ENCODE results near the gene SH3GL1. TPM values are rescaled to one million over a fixed set of nuclear protein-coding genes. Genes with fewer than 3 reads are reported as not detected.

SH3GL1 gene
- polyA plus RNA-seq, 1 of the 3 experiments (the other 2 are of a cell fraction): 82.8 TPM

DNA sequence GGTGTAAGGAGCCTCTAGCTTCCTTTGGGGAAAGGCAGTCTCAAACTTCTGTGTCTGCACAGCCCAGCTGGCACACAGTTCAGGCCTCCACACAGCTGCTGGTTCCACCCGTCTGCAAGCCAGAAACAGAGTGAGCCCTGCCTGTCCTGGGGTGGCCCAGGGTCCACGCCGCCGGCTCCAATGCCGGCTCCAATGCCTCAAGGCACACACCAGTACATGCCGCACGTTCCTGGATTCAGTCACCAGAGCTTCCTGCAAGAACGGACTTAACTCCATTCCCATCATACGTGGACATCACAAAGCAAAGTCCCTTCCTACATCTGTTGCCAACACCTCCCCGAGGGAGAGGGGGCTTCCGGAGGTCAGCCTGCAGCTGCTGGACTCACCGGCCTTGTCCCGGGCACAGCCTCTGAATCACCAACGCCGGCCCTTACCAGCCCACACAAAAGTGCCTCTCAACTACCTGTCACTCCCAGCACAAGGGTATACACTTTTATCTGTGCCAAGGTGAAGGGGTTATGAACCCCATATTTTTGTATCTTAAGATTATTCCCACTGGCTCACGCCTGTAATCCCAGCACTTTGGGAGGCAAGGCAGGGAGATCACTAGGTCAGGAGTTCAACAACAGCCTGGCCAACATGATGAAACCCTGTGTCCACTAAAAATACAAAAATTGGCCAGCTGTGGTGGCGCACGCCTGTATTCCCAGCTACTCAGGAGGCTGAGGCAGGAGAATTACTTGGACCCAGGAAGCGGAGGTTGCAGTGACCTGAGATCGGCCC lies 8.5 kb downstream of the SH3GL1 start:
- 74% methylated on average over 20 of the region's 20 CpGs for WGBS (ENCODE audit: low lambda C conversion rate)
- Histone ChIP-seq H2AFZ (ENCODE audit: low read depth) (no peak overlapping the region), H3K27ac (ENCODE audit: low read depth in 2 of 2, low read length in 1 of 2) (no peak overlapping the region; a peak in 1 of 4 replicates), H4K20me1 (ENCODE audit: insufficient read depth) (peaks cover 93% of the 10 kb centered on the region), H3K9me2 (no peaks in the 10 kb centered on the region), H3K4me1 (ENCODE audit: control insufficient read depth in 1 of 2, insufficient read depth in 2 of 2, low read depth in 1 of 2, low read length in 1 of 2) (peaks cover 0 to 20% of the 10 kb centered on the region in 2 experiments; a peak in 1 of 4 replicates), H3K9me3 (no peaks in the 10 kb centered on the region), H3K4me3 (ENCODE audit: low read depth in 2 of 2, low read length in 1 of 2) (no peak overlapping the region), H3K4me2 (no peak overlapping the region), H3K27me3 (ENCODE audit: insufficient read depth) (no peaks in the 10 kb centered on the region), H3K9ac (no peak overlapping the region), H3F3A (replicated peaks; ENCODE audit: insufficient read depth) (no peaks in the 10 kb centered on the region), H3K36me3 (replicated peaks in 1 of 2; ENCODE audit: control insufficient read depth in 1 of 2, insufficient read depth in 2 of 2, low read length in 1 of 2) (peaks cover 9 to 16% of the 10 kb centered on the region in 2 experiments), H3K79me2 (ENCODE audit: insufficient read depth) (peaks cover 97% of the 10 kb centered on the region)
- TF ChIP-seq TCF12 (IDR thresholded peaks at IDR 0.05): no peak
- TF ChIP-seq, protein P1, sequence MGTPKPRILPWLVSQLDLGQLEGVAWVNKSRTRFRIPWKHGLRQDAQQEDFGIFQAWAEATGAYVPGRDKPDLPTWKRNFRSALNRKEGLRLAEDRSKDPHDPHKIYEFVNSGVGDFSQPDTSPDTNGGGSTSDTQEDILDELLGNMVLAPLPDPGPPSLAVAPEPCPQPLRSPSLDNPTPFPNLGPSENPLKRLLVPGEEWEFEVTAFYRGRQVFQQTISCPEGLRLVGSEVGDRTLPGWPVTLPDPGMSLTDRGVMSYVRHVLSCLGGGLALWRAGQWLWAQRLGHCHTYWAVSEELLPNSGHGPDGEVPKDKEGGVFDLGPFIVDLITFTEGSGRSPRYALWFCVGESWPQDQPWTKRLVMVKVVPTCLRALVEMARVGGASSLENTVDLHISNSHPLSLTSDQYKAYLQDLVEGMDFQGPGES (IDR thresholded peaks at IDR 0.05; ENCODE audit: low read depth, low read length): no peak
- TF ChIP-seq, protein P2, sequence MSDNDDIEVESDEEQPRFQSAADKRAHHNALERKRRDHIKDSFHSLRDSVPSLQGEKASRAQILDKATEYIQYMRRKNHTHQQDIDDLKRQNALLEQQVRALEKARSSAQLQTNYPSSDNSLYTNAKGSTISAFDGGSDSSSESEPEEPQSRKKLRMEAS (IDR thresholded peaks at IDR 0.05; ENCODE audit: low read depth): no peak
- TF ChIP-seq, protein P3, sequence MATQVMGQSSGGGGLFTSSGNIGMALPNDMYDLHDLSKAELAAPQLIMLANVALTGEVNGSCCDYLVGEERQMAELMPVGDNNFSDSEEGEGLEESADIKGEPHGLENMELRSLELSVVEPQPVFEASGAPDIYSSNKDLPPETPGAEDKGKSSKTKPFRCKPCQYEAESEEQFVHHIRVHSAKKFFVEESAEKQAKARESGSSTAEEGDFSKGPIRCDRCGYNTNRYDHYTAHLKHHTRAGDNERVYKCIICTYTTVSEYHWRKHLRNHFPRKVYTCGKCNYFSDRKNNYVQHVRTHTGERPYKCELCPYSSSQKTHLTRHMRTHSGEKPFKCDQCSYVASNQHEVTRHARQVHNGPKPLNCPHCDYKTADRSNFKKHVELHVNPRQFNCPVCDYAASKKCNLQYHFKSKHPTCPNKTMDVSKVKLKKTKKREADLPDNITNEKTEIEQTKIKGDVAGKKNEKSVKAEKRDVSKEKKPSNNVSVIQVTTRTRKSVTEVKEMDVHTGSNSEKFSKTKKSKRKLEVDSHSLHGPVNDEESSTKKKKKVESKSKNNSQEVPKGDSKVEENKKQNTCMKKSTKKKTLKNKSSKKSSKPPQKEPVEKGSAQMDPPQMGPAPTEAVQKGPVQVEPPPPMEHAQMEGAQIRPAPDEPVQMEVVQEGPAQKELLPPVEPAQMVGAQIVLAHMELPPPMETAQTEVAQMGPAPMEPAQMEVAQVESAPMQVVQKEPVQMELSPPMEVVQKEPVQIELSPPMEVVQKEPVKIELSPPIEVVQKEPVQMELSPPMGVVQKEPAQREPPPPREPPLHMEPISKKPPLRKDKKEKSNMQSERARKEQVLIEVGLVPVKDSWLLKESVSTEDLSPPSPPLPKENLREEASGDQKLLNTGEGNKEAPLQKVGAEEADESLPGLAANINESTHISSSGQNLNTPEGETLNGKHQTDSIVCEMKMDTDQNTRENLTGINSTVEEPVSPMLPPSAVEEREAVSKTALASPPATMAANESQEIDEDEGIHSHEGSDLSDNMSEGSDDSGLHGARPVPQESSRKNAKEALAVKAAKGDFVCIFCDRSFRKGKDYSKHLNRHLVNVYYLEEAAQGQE (IDR thresholded peaks at IDR 0.05; ENCODE audit: low read depth, low read length): no peak
- TF ChIP-seq, protein P4, sequence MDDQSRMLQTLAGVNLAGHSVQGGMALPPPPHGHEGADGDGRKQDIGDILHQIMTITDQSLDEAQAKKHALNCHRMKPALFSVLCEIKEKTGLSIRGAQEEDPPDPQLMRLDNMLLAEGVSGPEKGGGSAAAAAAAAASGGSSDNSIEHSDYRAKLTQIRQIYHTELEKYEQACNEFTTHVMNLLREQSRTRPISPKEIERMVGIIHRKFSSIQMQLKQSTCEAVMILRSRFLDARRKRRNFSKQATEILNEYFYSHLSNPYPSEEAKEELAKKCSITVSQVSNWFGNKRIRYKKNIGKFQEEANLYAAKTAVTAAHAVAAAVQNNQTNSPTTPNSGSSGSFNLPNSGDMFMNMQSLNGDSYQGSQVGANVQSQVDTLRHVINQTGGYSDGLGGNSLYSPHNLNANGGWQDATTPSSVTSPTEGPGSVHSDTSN (IDR thresholded peaks at IDR 0.05): no peak
- TF ChIP-seq POLR2AphosphoS5 (IDR thresholded peaks at IDR 0.05; ENCODE audit: low read depth, low read length): no peak
- TF ChIP-seq GATA2 (CRISPR knock-in tag; IDR thresholded peaks at IDR 0.05): no peak
- TF ChIP-seq NFIC (IDR thresholded peaks at IDR 0.05; ENCODE audit: borderline replicate concordance): no peak
- TF ChIP-seq RCOR1 (IDR thresholded peaks at IDR 0.05; ENCODE audit: low read length): no peak
- no peak for TF ChIP-seq NRF1 (IDR thresholded peaks at IDR 0.05; ENCODE audit: low read depth, low read length)
- TF ChIP-seq, protein P5, sequence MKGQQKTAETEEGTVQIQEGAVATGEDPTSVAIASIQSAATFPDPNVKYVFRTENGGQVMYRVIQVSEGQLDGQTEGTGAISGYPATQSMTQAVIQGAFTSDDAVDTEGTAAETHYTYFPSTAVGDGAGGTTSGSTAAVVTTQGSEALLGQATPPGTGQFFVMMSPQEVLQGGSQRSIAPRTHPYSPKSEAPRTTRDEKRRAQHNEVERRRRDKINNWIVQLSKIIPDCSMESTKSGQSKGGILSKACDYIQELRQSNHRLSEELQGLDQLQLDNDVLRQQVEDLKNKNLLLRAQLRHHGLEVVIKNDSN (IDR thresholded peaks at IDR 0.05; ENCODE audit: borderline replicate concordance, low read depth): no peak
- TF ChIP-seq, protein P6, sequence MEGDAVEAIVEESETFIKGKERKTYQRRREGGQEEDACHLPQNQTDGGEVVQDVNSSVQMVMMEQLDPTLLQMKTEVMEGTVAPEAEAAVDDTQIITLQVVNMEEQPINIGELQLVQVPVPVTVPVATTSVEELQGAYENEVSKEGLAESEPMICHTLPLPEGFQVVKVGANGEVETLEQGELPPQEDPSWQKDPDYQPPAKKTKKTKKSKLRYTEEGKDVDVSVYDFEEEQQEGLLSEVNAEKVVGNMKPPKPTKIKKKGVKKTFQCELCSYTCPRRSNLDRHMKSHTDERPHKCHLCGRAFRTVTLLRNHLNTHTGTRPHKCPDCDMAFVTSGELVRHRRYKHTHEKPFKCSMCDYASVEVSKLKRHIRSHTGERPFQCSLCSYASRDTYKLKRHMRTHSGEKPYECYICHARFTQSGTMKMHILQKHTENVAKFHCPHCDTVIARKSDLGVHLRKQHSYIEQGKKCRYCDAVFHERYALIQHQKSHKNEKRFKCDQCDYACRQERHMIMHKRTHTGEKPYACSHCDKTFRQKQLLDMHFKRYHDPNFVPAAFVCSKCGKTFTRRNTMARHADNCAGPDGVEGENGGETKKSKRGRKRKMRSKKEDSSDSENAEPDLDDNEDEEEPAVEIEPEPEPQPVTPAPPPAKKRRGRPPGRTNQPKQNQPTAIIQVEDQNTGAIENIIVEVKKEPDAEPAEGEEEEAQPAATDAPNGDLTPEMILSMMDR (IDR thresholded peaks at IDR 0.05): no peak
- no peak for TF ChIP-seq EP300 (IDR thresholded peaks at IDR 0.05; ENCODE audit: borderline replicate concordance in 1 of 2, low read depth in 1 of 2, low read length in 1 of 2)
- TF ChIP-seq GABPA (IDR thresholded peaks at IDR 0.05; ENCODE audit: low read depth): no peak
- no peak for DNase-seq
- ChIA-PET POLR2A (interaction anchor here (0.5 kb wide), 1 partner anchor 44 kb away, joined by 3 read pairs; no protein-coding TSS in a partner anchor), CTCF (interaction anchor here (0.6 to 2.0 kb wide), 3 partner anchors 9 to 29 kb away, joined by 3 to 13 read pairs (median 3); partner anchors contain the start of gene SH3GL1)
